Measurements from ENCODE around the gene NCBP3.

DNA sequence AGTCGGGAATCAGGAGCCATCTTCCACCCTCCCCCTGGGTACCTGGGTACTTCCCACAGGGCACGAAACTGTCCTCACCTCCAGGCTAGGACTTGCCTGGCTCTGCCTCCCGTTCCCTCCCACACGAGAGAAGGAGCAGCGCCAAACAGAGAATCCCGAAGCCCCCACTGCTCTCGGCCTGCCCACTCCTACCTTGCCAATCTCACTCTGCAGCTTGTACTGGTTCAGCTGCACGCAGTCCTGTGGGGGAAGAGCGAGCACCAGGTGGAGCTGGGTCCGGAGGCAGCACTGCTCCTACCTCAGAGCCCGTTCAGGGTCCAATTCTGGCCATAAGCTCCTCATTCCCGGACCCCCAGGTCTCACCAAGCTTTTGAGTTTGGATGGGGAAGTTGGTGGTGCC lies 38.1 kb upstream of the NCBP3 start:
- TF ChIP-seq, protein P1, sequence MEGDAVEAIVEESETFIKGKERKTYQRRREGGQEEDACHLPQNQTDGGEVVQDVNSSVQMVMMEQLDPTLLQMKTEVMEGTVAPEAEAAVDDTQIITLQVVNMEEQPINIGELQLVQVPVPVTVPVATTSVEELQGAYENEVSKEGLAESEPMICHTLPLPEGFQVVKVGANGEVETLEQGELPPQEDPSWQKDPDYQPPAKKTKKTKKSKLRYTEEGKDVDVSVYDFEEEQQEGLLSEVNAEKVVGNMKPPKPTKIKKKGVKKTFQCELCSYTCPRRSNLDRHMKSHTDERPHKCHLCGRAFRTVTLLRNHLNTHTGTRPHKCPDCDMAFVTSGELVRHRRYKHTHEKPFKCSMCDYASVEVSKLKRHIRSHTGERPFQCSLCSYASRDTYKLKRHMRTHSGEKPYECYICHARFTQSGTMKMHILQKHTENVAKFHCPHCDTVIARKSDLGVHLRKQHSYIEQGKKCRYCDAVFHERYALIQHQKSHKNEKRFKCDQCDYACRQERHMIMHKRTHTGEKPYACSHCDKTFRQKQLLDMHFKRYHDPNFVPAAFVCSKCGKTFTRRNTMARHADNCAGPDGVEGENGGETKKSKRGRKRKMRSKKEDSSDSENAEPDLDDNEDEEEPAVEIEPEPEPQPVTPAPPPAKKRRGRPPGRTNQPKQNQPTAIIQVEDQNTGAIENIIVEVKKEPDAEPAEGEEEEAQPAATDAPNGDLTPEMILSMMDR (IDR thresholded peaks at IDR 0.05; ENCODE audit: low read length): no peak
- TF ChIP-seq EZH2 (IDR thresholded peaks at IDR 0.05; ENCODE audit: borderline replicate concordance, low read length): no peak

Measured in OCI-LY1 (cell line).